ENCODE data around the gene ZSCAN5A. TPM values are rescaled to one million over a fixed set of nuclear protein-coding genes. Genes with fewer than 3 reads are reported as not detected.
A peak's percentile ranks its signal among the peaks of the same experiment; 100 is the strongest.
"Not testable (repeated sequence)": the region's sequence is repeated elsewhere in the genome, so short reads cannot be mapped to it uniquely, and the experiment has no call there.

The ZSCAN5A gene
- total RNA-seq (10 to 100 TPM; 12.3 to 12.4 TPM), polyA plus RNA-seq (1 to 10 TPM; 7.4 to 8.9 (median 7.4) TPM), total RNA-seq (5.2 to 11.6 (median 8.8) reads per million in 6 experiments)

- H3K27me3 Mint-ChIP-seq = no peaks in the 10 kb centered on the region
- peaks cover 9 to 32% (median 28%) of the 10 kb centered on the region in 4 donors for H3K4me1 Mint-ChIP-seq
- DNase-seq (peak; percentile 94 to 100 (median 96)), ATAC-seq (peak; percentile 81 to 82)
- POLR2A ChIA-PET = interaction anchor here (0.6 to 2.4 kb wide), 9 partner anchors 54 to 926 kb away, joined by 3 to 21 read pairs (median 3); partner anchors contain the start of genes U2AF2, ZFP28, ZNF444 and ZNF582
- H3K4me3 Mint-ChIP-seq = peak within 1 kb of the TSS; percentile 87 to 99 (median 95)
- H3K36me3 Mint-ChIP-seq = peaks cover 0 to 11% (median 9%) of the 10 kb centered on the region in 3 donors
- H3K27ac Mint-ChIP-seq = peak within 1 kb of the TSS; percentile 98 to 99 (median 99)
- no peaks in the 10 kb centered on the region for H3K9me3 Mint-ChIP-seq
These were observed at the start of gene ZSCAN5A for GRCh38 chr19:56314381-56315076. TSS of gene ZSCAN5A (minus strand) at chr19:56314839. CDS start at chr19:56225046, 89,793 bp downstream.

GRCh38 chr19:56360841-56361240 is 46.2 kb upstream of the ZSCAN5A start:
- Mint-ChIP-seq H3K9me3 (peaks cover 29 to 86% (median 61%) of the 10 kb centered on the region in 9 donors), H3K27ac (no peak overlapping the region), H3K4me1 (no peaks in the 10 kb centered on the region), H3K4me3 (no peak overlapping the region), H3K27me3 (no peaks in the 10 kb centered on the region), H3K36me3 (peaks cover 36 to 79% (median 77%) of the 10 kb centered on the region in 3 donors)
- ATAC-seq = no peak
- no peak for DNase-seq
- POLR2A ChIA-PET = no interaction called here

- Mint-ChIP-seq H3K4me1 (no peaks in the 10 kb centered on the region), H3K27me3 (no peaks in the 10 kb centered on the region), H3K4me3 (no peak overlapping the region), H3K27ac (no peak overlapping the region), H3K9me3 (peaks cover 15 to 49% (median 34%) of the 10 kb centered on the region in 9 donors), H3K36me3 (peaks cover 36 to 53% (median 48%) of the 10 kb centered on the region in 3 donors)
- no peak for ATAC-seq
- no peak for DNase-seq
- POLR2A ChIA-PET = no interaction called here
These were observed 42.3 kb upstream of the ZSCAN5A start for GRCh38 chr19:56356944-56357343.

GRCh38 chr19:56355517-56355916 is 40.9 kb upstream of the ZSCAN5A start:
- Mint-ChIP-seq H3K36me3 (peaks cover 27 to 44% (median 35%) of the 10 kb centered on the region in 3 donors), H3K27ac (no peak overlapping the region), H3K27me3 (no peaks in the 10 kb centered on the region), H3K9me3 (peaks cover 15 to 35% (median 31%) of the 10 kb centered on the region in 9 donors), H3K4me3 (no peak overlapping the region), H3K4me1 (no peaks in the 10 kb centered on the region)
- POLR2A ChIA-PET = no interaction called here
- DNase-seq (no peak), ATAC-seq (no peak)

GRCh38 chr19:56351208-56351607 is 36.6 kb upstream of the ZSCAN5A start:
- Mint-ChIP-seq H3K9me3 (peaks cover 0 to 3% (median 0%) of the 10 kb centered on the region in 9 donors), H3K27me3 (no peaks in the 10 kb centered on the region), H3K36me3 (peaks cover 0 to 5% (median 0%) of the 10 kb centered on the region in 3 donors), H3K27ac (no peak overlapping the region), H3K4me1 (peaks cover 0 to 2% (median 0%) of the 10 kb centered on the region in 4 donors), H3K4me3 (no peak overlapping the region)
- POLR2A ChIA-PET = no interaction called here
- ATAC-seq = no peak
- DNase-seq = no peak

GRCh38 chr19:56350416-56351045 is 35.9 kb upstream of the ZSCAN5A start:
- POLR2A ChIA-PET = no interaction called here
- no peak overlapping the region for H3K27ac Mint-ChIP-seq
- H3K36me3 Mint-ChIP-seq = no peaks in the 10 kb centered on the region
- no peak overlapping the region for H3K4me3 Mint-ChIP-seq
- peak; percentile 33 to 46 for ATAC-seq
- peak; percentile 13 to 76 (median 52) for DNase-seq
- peaks cover 0 to 2% (median 0%) of the 10 kb centered on the region in 4 donors for H3K4me1 Mint-ChIP-seq
- H3K27me3 Mint-ChIP-seq = no peaks in the 10 kb centered on the region
- H3K9me3 Mint-ChIP-seq = no peaks in the 10 kb centered on the region

- H3K27me3 Mint-ChIP-seq = no peaks in the 10 kb centered on the region
- peaks cover 0 to under 1% (median 0%) of the 10 kb centered on the region in 3 donors for H3K36me3 Mint-ChIP-seq
- H3K9me3 Mint-ChIP-seq = peaks cover 0 to 2% (median 0%) of the 10 kb centered on the region in 9 donors
- H3K4me1 Mint-ChIP-seq = peaks cover 0 to 2% (median 0%) of the 10 kb centered on the region in 4 donors
- no peak overlapping the region for H3K4me3 Mint-ChIP-seq
- no peak overlapping the region for H3K27ac Mint-ChIP-seq
- POLR2A ChIA-PET = no interaction called here
- ATAC-seq (no peak), DNase-seq (no peak)
These were observed 33.7 kb upstream of the ZSCAN5A start for GRCh38 chr19:56348289-56348877.

- no peak for DNase-seq
- Mint-ChIP-seq H3K9me3 (peaks cover 0 to 11% (median 7%) of the 10 kb centered on the region in 9 donors), H3K4me3 (no peak overlapping the region), H3K4me1 (peaks cover 0 to 2% (median 0%) of the 10 kb centered on the region in 4 donors), H3K36me3 (peaks cover 5 to 12% (median 11%) of the 10 kb centered on the region in 3 donors), H3K27me3 (peaks cover 6 to 10% (median 7%) of the 10 kb centered on the region in 5 donors), H3K27ac (no peak overlapping the region)
- POLR2A ChIA-PET = no interaction called here
- ATAC-seq = no peak
These were observed 32.6 kb upstream of the ZSCAN5A start for GRCh38 chr19:56347163-56347778.

GRCh38 chr19:56341948-56342347 is 27.3 kb upstream of the ZSCAN5A start:
- Mint-ChIP-seq H3K4me1 (no peaks in the 10 kb centered on the region), H3K4me3 (no peak overlapping the region), H3K36me3 (peaks cover 5 to 29% (median 21%) of the 10 kb centered on the region in 3 donors), H3K27ac (no peak overlapping the region), H3K9me3 (peaks cover 0 to 47% (median 17%) of the 10 kb centered on the region in 9 donors), H3K27me3 (peaks cover 7 to 17% (median 11%) of the 10 kb centered on the region in 5 donors)
- no peak for ATAC-seq
- no peak for DNase-seq
- POLR2A ChIA-PET = no interaction called here

- H3K27ac Mint-ChIP-seq = not testable (repeated sequence)
These were observed 24.4 kb upstream of the ZSCAN5A start for GRCh38 chr19:56339031-56339430.

GRCh38 chr19:56337077-56337476 is 22.4 kb upstream of the ZSCAN5A start:
- not testable (repeated sequence) for H3K4me3 Mint-ChIP-seq

More at GRCh38 chr19:56339031-56339430, 24.4 kb upstream of the ZSCAN5A start:
- peaks cover 7 to 17% (median 11%) of the 10 kb centered on the region in 5 donors for H3K27me3 Mint-ChIP-seq
- peaks cover 5 to 29% (median 27%) of the 10 kb centered on the region in 3 donors for H3K36me3 Mint-ChIP-seq
- POLR2A ChIA-PET, DNase-seq, ATAC-seq, H3K4me1 Mint-ChIP-seq, H3K4me3 Mint-ChIP-seq: not testable (repeated sequence)
- peaks cover 0 to 63% (median 17%) of the 10 kb centered on the region in 9 donors for H3K9me3 Mint-ChIP-seq

GRCh38 chr19:56335371-56335770 is 20.7 kb upstream of the ZSCAN5A start:
- DNase-seq, H3K4me3 Mint-ChIP-seq, H3K27ac Mint-ChIP-seq, H3K27me3 Mint-ChIP-seq, H3K4me1 Mint-ChIP-seq, ATAC-seq, POLR2A ChIA-PET: not testable (repeated sequence)
- Mint-ChIP-seq H3K36me3 (peaks cover 0 to 24% (median 13%) of the 10 kb centered on the region in 3 donors), H3K9me3 (peaks cover 0 to 68% (median 20%) of the 10 kb centered on the region in 9 donors)

More at GRCh38 chr19:56337077-56337476, 22.4 kb upstream of the ZSCAN5A start:
- H3K36me3 Mint-ChIP-seq = peaks cover 0 to 33% (median 14%) of the 10 kb centered on the region in 3 donors
- ATAC-seq, DNase-seq, H3K27ac Mint-ChIP-seq, POLR2A ChIA-PET, H3K4me1 Mint-ChIP-seq, H3K27me3 Mint-ChIP-seq: not testable (repeated sequence)
- H3K9me3 Mint-ChIP-seq = peaks cover 0 to 70% (median 19%) of the 10 kb centered on the region in 9 donors

Measured in naive thymus-derived CD8-positive, alpha-beta T cell (primary cell).